Fibroblast of the aortic adventitia (primary cell): ENCODE data around the gene CXCL11. TPM values are rescaled to one million over a fixed set of nuclear protein-coding genes. Genes with fewer than 3 reads are reported as not detected.

ENCODE experiments used
- DNase-seq: peaks from one replicate; pipeline ENCODE4 v3.0.0-alpha.2; 2010; ENCODE audit warnings: low read depth
- H3K4me3 ChIP-seq: 2 replicates; pipeline ENCODE4 v1.5.1; 2011; ENCODE audit warnings: low read depth, mild to moderate bottlenecking, control low read depth, low read length, moderate library complexity
- total RNA-seq: library from RNA; depleted of rRNA; stranded (reverse); fragments of >200 nt; gene quantifications from 2 replicates; pipeline ENCODE4 v1.2.3, GENCODE V29; 2012; ENCODE audit warnings: low replicate concordance
- TF ChIP-seq, protein P1 (sequence below): IDR thresholded peaks from 2 replicates; pipeline ENCODE4 v1.5.1; 2011; ENCODE audit warnings: mild to moderate bottlenecking, low read length, control low read depth, inconsistent platforms; ENCODE audit not compliant: insufficient read depth

The CXCL11 gene
- total RNA-seq, 1 donor = not detected

DNA sequence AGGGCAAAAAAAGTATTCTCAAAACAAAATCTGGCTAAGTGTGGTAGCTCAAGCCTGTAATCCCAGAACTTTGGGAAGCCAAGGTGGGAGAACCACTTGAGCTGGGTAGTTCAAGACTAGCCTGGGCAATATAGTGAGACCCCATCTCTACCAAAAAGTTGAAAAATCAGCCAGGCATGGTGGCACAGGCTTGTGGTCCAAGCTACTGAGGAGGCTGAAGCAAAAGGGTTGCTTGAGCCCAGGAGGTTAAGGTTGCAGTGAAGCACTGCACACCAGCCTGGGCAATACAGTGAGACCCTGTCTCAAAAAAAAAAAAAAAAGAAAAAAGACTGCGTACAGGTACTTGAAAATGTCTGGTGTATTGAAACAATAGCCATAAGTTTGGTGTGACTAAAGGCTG, 43.4 kb downstream of the CXCL11 start:
- no peak for DNase-seq
- no peak overlapping the region for H3K4me3 ChIP-seq
- TF ChIP-seq, protein P1, sequence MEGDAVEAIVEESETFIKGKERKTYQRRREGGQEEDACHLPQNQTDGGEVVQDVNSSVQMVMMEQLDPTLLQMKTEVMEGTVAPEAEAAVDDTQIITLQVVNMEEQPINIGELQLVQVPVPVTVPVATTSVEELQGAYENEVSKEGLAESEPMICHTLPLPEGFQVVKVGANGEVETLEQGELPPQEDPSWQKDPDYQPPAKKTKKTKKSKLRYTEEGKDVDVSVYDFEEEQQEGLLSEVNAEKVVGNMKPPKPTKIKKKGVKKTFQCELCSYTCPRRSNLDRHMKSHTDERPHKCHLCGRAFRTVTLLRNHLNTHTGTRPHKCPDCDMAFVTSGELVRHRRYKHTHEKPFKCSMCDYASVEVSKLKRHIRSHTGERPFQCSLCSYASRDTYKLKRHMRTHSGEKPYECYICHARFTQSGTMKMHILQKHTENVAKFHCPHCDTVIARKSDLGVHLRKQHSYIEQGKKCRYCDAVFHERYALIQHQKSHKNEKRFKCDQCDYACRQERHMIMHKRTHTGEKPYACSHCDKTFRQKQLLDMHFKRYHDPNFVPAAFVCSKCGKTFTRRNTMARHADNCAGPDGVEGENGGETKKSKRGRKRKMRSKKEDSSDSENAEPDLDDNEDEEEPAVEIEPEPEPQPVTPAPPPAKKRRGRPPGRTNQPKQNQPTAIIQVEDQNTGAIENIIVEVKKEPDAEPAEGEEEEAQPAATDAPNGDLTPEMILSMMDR = no peak

DNA sequence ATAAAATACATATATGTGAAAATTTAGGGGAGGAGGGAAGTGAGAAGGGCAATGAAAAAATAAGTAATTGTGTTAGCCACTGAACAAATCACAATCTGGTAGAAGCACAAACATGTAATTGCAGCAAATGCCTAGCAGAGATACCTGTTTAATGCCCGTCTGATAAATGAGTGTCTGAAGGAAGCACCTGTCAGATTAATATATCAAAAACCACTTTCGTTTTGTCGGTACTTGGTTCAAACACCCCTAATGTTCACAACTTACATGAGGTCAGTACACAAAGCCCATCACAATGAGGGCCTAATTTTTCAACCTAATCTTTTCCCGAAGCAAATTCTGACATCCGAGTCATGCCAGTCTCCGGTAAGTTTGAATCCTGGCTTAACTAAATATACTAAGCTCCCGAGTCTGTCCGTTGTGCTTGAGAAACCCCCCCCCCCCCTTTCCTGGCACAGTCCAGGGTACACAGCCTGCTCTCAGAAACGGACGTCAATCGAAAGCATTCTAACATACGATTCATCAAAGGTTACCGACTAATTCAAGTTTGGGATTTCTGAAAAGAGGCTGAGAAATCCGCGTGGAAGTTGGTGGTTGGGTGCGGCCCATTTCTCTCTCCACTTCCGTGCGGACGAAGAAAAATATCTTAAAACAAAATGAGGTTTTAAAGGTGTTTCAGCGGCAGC, 45.9 kb downstream of the CXCL11 start:
- peak; percentile 16 for DNase-seq
- TF ChIP-seq, protein P1 = no peak
- peak overlapping the region; percentile 95 for H3K4me3 ChIP-seq

DNA sequence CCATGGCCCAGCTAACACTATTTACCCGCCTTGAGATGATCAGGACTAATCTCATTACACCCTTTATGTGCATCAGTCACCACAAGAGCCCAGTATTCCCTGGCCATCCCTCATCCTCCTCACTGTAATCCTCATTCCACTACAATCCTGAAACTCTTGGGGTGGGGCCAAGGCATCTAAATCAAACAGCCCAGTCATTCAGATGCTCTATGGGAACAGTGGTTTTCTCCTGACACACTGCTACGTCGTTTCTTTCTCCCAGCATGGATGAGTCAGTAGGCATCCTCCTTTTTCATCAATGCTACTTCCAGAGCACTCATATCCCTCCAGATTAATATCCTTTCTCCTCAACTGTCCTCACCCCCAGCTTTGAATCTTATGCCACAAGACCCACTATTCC, 50.8 kb downstream of the CXCL11 start:
- peak; percentile 74 for DNase-seq
- TF ChIP-seq, protein P1 = no peak
- no peak overlapping the region for H3K4me3 ChIP-seq

Other genes with a start within 250 kb of the CXCL11 start
- not detected in 2 replicates for gene PPEF2, start 133.6 kb downstream of the CXCL11 start, total RNA-seq
- 46.1 and 48.1 TPM in 2 replicates for gene NAAA, start 95.1 kb downstream of the CXCL11 start, total RNA-seq
- gene SDAD1, start 45.1 kb downstream of the CXCL11 start, total RNA-seq = 46.7 and 52.4 TPM in 2 replicates
- not detected in 2 replicates for gene CXCL9, start 28.6 kb downstream of the CXCL11 start, total RNA-seq
- not detected in 2 replicates for gene CXCL10, start 12.6 kb downstream of the CXCL11 start, total RNA-seq
- not detected in 2 replicates for gene ART3, start 38.6 kb upstream of the CXCL11 start, total RNA-seq
- gene NUP54, start 112.3 kb upstream of the CXCL11 start, total RNA-seq = 28.2 and 64.4 TPM in 2 replicates
- 114 and 184 TPM in 2 replicates for gene SCARB2, start 177.8 kb upstream of the CXCL11 start, total RNA-seq
- 0.18 TPM in 1 of 2 replicates, not detected in the other for gene FAM47E, start 215.7 kb upstream of the CXCL11 start, total RNA-seq